Measurements from ENCODE around the gene COPS3. TPM values are rescaled to one million over a fixed set of nuclear protein-coding genes. Genes with fewer than 3 reads are reported as not detected.

Gene COPS3
- total RNA-seq, 1 experiment from 2014 or later = 113 TPM

DNA sequence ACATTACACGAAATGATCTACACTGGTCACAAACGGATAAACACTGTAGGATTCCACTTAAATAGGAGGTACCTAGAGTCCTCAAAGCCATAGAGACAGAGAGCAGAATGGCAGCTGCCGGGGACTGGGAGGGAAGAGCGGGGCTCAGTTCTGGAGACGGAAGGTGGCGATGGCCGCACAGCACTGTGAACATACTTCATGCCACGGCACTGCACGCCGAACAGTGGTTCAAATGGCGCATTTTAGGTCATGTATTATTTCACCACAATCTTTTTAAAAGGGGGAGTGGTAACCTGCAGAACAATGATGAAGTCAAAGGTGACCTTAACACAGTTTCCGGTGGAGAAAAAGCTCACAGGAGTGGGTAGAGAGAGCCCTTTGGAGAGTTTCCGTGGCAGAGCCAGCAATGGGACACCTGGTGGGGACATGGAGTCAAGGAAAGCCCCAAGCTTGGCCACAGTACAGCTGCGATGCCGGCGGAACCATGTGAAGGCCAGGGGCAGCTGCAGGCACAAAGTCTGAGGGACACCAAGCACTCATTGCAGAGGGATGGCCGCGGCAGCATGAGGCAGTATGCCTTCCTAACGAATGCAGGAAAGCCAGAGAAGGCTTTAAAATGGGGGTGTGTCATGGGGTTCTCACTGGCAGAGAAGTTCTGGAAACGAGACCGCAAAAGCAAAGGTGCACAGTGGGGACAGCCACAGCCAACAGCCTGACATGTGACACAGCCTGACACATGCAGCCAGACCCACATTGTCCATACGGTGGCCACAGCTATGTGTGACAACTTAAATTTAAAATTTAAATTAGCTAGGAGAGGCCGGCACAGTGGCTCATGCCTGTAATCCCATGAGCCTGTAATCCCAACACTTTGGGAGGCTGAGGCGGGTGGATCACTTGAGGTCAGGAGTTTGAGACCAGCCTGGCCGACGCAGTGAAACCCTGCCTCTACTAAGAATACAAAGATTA is 51.3 kb downstream of the COPS3 start:
- DNase-seq = no peak
- Histone ChIP-seq H3K9me3 (ENCODE audit: control insufficient read depth, low read depth, low read length) (no peaks in the 10 kb centered on the region), H3K79me1 (ENCODE audit: insufficient read depth, low read depth, low read length, poor library complexity, severe bottlenecking) (no peaks in the 10 kb centered on the region), H3K27me3 (ENCODE audit: insufficient read depth, low read length) (no peaks in the 10 kb centered on the region), H3K18ac (ENCODE audit: insufficient read length, low read depth, low read length) (no peak overlapping the region), H3K4me1 (ENCODE audit: insufficient read depth, low read length) (no peaks in the 10 kb centered on the region), H2AFZ (ENCODE audit: low read length) (no peak overlapping the region), H4K5ac (ENCODE audit: insufficient read length, low read depth, low read length) (no peak overlapping the region), H3K23ac (ENCODE audit: insufficient read length, low read depth, low read length) (no peak overlapping the region), H2BK15ac (ENCODE audit: low read depth, low read length) (no peak overlapping the region), H3T11ph (ENCODE audit: low read length) (no peak overlapping the region), H2AK5ac (ENCODE audit: insufficient read length, low read length) (no peak overlapping the region), H3K23me2 (ENCODE audit: insufficient read length, low read depth, low read length, poor library complexity, severe bottlenecking) (no peaks in the 10 kb centered on the region), H3K14ac (ENCODE audit: insufficient read depth, low read length) (no peak overlapping the region), H3K4me2 (ENCODE audit: insufficient read depth, insufficient read length, low read length) (no peak overlapping the region), H3K9ac (ENCODE audit: extremely low read depth, insufficient read length, low read length) (no peak overlapping the region), H2BK5ac (ENCODE audit: insufficient read length, low read length) (no peak overlapping the region), H4K8ac (replicated peaks; ENCODE audit: insufficient read length, low read depth, low read length) (no peak overlapping the region), H3K79me2 (ENCODE audit: insufficient read depth, low read length) (no peaks in the 10 kb centered on the region), H3K4ac (ENCODE audit: low read depth, low read length) (no peak overlapping the region), H2BK120ac (ENCODE audit: low read depth, low read length, poor library complexity, severe bottlenecking) (no peak overlapping the region), H2BK12ac (ENCODE audit: insufficient read length, low read depth, low read length) (no peak overlapping the region), H2BK20ac (ENCODE audit: low read depth, low read length, poor library complexity, severe bottlenecking) (no peak overlapping the region), H3K56ac (ENCODE audit: insufficient read length, low read depth, low read length) (no peak overlapping the region), H4K20me1 (ENCODE audit: control insufficient read depth, insufficient read depth, insufficient read length) (no peaks in the 10 kb centered on the region), H4K91ac (ENCODE audit: insufficient read length, low read depth, low read length) (no peak overlapping the region), H3K27ac (ENCODE audit: insufficient read length, low read depth, low read length) (no peak overlapping the region)
- Mint-ChIP-seq H3K4me3 (no peak overlapping the region), H3K27me3 (ENCODE audit: low read depth) (no peaks in the 10 kb centered on the region), H3K36me3 (ENCODE audit: insufficient read depth in 1 of 3, low read depth in 3 of 3) (peaks cover 32 to 75% (median 72%) of the 10 kb centered on the region in 3 experiments; a peak in 6 of 7 replicates), H3K9me3 (no peaks in the 10 kb centered on the region), H3K27ac (no peak overlapping the region), H3K4me1 (no peaks in the 10 kb centered on the region)
- TF ChIP-seq, protein P1, sequence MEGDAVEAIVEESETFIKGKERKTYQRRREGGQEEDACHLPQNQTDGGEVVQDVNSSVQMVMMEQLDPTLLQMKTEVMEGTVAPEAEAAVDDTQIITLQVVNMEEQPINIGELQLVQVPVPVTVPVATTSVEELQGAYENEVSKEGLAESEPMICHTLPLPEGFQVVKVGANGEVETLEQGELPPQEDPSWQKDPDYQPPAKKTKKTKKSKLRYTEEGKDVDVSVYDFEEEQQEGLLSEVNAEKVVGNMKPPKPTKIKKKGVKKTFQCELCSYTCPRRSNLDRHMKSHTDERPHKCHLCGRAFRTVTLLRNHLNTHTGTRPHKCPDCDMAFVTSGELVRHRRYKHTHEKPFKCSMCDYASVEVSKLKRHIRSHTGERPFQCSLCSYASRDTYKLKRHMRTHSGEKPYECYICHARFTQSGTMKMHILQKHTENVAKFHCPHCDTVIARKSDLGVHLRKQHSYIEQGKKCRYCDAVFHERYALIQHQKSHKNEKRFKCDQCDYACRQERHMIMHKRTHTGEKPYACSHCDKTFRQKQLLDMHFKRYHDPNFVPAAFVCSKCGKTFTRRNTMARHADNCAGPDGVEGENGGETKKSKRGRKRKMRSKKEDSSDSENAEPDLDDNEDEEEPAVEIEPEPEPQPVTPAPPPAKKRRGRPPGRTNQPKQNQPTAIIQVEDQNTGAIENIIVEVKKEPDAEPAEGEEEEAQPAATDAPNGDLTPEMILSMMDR (conservative IDR thresholded peaks at IDR 0.05) = no peak
- WGBS (ENCODE audit: extremely low coverage, insufficient read length, low lambda C conversion rate) = no CpG with 5 or more reads among the region's 26 CpGs
